GM12865 (cell line): ENCODE measurements around the gene SKP1.

Experiments
- DNase-seq: peaks from one replicate; pipeline ENCODE4 v3.0.0; 2010; ENCODE audit warnings: low read depth
- H3K4me3 ChIP-seq: 2 replicates; pipeline ENCODE4 v1.5.1; 2011; ENCODE audit warnings: mild to moderate bottlenecking, low read depth, low read length, control low read depth
- TF ChIP-seq, protein P1 (sequence below): IDR thresholded peaks from 2 replicates; pipeline ENCODE4 v1.5.1; 2011; ENCODE audit warnings: low read length, control low read depth, low read depth, inconsistent platforms; ENCODE audit not compliant: insufficient read depth; ENCODE audit errors: missing control alignments

The SKP1 gene

DNA sequence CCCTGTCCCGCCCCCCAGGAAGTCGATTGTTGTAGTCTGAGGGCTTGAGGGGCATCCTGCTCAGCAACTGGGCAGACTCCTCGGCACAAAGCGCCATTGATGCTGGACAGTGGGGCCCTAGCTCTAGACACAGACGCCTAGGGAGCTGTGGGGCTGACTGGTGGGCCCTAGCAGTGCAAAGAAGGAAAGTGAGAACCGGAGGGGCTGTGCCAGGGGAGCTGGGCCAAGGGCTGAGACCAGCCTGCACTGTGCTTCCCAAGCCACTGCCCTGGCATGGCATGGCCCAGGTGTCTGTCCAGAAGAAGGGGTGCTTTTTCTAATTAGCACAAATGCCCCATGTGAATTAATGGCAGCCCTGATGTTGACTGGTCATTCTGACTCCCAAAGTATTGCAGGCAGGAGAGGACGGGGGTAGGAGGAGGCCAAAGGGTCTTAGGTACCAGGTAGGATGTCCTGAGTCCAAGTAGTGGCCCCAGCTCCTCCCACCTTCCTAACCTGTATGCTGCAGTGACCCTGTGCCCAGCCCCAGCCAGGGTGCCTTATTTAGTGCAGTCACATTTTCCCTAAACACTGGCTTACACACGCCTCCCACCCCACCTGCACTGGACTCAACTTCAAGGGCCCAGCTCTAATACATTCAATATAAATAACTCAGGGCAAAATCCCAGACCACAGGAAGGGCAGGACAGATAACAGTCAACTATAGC lies 46.4 kb downstream of the SKP1 start:
- H3K4me3 ChIP-seq, result no peak overlapping the region
- DNase-seq, result no peak
- TF ChIP-seq, protein P1, sequence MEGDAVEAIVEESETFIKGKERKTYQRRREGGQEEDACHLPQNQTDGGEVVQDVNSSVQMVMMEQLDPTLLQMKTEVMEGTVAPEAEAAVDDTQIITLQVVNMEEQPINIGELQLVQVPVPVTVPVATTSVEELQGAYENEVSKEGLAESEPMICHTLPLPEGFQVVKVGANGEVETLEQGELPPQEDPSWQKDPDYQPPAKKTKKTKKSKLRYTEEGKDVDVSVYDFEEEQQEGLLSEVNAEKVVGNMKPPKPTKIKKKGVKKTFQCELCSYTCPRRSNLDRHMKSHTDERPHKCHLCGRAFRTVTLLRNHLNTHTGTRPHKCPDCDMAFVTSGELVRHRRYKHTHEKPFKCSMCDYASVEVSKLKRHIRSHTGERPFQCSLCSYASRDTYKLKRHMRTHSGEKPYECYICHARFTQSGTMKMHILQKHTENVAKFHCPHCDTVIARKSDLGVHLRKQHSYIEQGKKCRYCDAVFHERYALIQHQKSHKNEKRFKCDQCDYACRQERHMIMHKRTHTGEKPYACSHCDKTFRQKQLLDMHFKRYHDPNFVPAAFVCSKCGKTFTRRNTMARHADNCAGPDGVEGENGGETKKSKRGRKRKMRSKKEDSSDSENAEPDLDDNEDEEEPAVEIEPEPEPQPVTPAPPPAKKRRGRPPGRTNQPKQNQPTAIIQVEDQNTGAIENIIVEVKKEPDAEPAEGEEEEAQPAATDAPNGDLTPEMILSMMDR, result no peak

DNA sequence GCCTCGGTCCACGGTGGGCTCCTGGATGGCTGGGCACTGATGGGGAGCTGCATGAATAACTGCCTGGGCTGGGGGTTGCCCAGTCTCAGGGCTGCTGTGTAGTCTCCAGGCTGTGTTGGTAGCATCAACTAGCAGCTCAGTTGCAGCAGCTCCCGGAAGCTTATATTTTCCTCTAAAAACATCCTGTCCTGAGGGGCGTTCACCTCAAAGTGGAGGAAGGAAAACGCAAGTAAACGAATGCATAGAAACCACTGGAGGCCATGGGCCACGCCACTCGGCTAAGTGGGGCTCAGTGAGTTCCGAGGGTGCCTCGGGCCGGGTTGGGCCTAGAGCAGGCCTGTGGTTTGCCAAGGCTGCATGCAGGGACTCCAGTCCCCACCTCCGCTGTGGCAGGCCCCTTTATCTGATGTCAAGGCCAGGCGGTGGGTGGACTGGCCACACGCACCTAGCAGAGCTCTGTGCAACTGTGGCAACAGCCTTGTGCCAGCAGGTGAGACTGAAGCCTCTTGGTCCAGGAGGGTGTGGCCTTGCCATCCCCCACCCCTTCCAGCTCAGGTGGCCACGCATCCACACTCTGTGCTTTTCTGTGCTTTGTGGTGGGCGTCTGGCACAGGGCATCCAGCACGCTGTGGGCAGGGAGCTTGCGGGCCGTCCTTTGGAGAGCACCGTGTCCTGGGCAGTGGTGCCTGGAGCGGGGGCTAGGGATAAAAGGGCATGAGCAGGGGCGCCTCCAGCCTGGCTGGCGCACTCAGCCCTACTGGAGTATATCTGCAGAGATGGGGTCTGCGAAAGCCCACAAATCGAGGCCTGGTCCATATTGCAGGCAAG lies 47.1 kb downstream of the SKP1 start:
- DNase-seq, result no peak
- TF ChIP-seq, protein P1, result no peak
- no peak overlapping the region for H3K4me3 ChIP-seq

DNA sequence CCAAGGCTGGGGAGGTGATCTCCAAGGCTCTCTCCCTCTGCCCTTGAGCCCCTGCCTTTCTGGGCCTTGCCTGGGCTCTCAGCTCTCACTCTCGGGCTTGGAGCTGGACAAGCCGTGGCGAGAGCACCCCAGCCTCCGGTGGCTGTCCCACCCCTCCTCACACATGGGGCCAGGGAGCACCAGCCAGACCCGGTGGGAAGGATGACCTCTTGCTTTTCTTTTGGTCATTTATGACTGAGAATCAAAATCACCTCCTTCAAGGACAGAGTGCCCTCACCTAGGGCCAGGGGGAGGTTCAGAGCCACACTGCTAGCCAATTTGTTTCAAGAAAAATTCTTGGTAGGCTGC lies 48.1 kb downstream of the SKP1 start:
- no peak overlapping the region for H3K4me3 ChIP-seq
- DNase-seq, result no peak
- TF ChIP-seq, protein P1, result no peak

DNA sequence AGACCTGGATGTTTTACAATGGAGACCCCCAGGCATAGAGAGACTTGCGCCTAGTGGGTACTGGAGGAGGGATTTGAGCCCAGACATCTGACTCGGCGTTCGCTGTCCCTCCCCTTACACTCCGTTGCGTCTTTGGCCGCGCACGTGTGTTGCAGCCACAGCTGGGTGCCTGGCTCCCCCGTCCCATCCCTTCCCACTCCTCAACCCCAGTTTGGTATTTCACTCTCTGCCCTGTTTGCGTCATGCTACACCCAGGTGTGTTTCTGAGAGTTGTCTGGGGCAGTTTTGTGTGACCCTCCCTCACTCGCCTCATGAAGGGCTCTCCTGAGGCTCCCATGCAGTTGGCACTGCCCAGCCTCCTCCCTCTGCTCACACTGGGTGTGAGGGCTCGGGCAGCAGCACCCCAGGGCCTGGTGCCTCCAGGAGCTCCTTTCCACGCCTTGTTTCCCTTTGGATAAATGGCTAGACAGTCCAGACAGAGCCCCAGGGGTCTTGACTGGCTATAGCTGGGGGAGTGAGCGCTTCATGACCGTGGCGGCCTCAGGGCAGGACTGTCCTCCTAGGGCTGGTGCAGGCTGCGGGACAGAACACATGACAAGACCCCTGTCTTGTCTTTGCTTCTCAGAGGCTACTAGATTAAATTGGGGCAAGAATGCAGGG lies 48.6 kb downstream of the SKP1 start:
- DNase-seq, result no peak
- no peak overlapping the region for H3K4me3 ChIP-seq
- TF ChIP-seq, protein P1, result no peak

DNA sequence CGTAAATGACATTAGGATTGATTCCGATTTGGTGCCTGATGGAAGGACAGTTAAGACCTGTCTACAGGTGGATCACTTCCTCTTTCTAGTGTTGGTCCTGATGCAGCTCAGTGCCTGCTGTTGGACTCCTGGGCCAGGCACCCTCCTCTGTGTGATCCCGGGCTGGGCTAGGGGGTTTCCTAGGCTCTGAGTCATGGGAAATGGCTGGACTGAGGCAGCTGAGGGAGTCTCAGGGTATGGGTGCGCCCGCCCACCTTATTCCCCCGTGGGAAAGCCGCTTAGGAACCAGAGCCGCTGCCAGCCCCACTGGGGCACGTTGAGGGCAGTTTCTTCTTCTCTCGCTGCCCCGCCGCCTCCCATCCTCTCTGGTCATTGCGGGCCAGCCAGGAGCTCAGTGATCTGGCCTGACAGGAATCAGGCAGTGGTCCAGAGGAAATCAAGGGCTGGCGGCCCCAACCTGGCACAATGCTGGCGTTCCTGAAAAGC lies 49.3 kb downstream of the SKP1 start:
- TF ChIP-seq, protein P1, result no peak
- peak; percentile 82 for DNase-seq
- H3K4me3 ChIP-seq, result no peak overlapping the region

DNA sequence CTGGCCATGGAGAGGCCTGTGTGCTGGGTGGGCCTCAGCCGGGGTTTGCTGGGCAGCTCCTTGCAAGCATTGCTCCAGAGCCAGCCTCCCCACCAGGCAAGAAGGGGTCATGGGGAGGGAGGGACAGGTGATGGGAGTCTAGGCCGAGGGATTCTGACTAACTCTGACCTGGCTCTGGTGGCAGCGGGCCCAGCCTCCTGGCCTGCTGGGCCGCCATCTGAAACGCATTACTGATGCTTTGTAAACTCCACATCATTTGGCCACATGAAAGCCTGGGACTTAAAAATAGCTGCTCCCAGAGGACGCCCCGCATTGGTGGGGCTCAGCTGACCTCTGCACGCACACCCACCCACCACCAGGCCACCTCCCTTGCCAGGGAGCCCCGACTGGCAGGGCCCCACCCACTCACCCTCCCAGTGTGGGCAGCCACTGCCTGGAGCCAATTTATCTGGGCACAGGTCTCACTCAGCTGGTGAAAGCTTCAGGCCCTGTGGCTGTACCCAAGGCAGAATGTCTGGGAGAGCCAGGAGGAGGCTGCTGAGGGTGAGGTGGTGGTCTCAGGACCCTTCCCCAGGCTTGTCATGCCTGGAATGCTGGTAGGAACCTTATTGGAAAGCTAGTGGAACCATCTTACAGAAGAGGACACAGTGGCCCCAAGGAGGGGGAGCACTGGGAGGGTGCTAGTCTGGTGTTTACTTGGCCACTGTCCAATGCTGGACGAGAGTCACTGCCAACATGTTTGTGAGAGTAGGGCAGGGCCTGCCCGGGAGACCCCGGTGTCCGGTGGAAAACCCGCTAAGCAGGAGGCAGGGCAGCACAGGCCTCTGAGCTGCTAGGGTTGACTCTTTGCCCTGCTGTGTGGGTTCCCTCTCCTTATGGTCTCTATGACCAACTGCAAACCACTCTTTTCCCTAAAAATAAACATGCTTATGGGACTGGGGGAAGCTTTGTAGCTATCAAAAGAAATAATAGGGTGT lies 51.4 kb downstream of the SKP1 start:
- TF ChIP-seq, protein P1, result no peak
- H3K4me3 ChIP-seq, result no peak overlapping the region

More for the DNA sequence above, 51.4 kb downstream of the SKP1 start:
- peak; percentile 41 for DNase-seq
